GF-D8 (cell line): ENCODE data around the gene EPHA5.
"Not testable (repeated sequence)": the region's sequence is repeated elsewhere in the genome, so short reads cannot be mapped to it uniquely, and the experiment has no call there.

Source experiments
- DNase-seq: peaks from one replicate; lab custom pipeline; 2025; lab: John Stamatoyannopoulos, UW

The EPHA5 gene

GRCh38 chr4:65367306-65367705 is 303.0 kb downstream of the EPHA5 start:
- DNase-seq, result no peak

- DNase-seq, result no peak
Measured at GRCh38 chr4:65358914-65359313, 311.4 kb downstream of the EPHA5 start.

- DNase-seq, result no peak
Measured at GRCh38 chr4:65353098-65353497, 317.2 kb downstream of the EPHA5 start.

- DNase-seq, result no peak
Measured at GRCh38 chr4:65344278-65344825, 325.9 kb downstream of the EPHA5 start.

GRCh38 chr4:65343342-65343741 is 326.9 kb downstream of the EPHA5 start:
- no peak for DNase-seq

- no peak for DNase-seq
Measured at GRCh38 chr4:65341557-65341956, 328.7 kb downstream of the EPHA5 start.

GRCh38 chr4:65340382-65341109 is 329.7 kb downstream of the EPHA5 start:
- DNase-seq, result no peak

GRCh38 chr4:65337371-65337770 is 332.9 kb downstream of the EPHA5 start:
- no peak for DNase-seq

GRCh38 chr4:65336465-65336864 is 333.8 kb downstream of the EPHA5 start:
- no peak for DNase-seq

- no peak for DNase-seq
Measured at GRCh38 chr4:65316534-65316933, 353.8 kb downstream of the EPHA5 start.

- no peak for DNase-seq
Measured at GRCh38 chr4:65311120-65311519, 359.2 kb downstream of the EPHA5 start.

- DNase-seq, result no peak
Measured at GRCh38 chr4:65310586-65310985, 359.7 kb downstream of the EPHA5 start.

- DNase-seq, result not testable (repeated sequence)
Measured at GRCh38 chr4:65308626-65309025, 361.7 kb downstream of the EPHA5 start.

- no peak for DNase-seq
Measured at GRCh38 chr4:65302145-65302544, 368.1 kb downstream of the EPHA5 start.

- no peak for DNase-seq
Measured at GRCh38 chr4:65296246-65296645, 374.0 kb downstream of the EPHA5 start.

GRCh38 chr4:65287071-65287470 is 383.2 kb downstream of the EPHA5 start:
- no peak for DNase-seq
